ENCODE results near the gene MYOM1.
"Not testable (repeated sequence)": the region's sequence is repeated elsewhere in the genome, so short reads cannot be mapped to it uniquely, and the experiment has no call there.

The MYOM1 gene

GRCh38 chr18:3061581-3062312, 158.0 kb downstream of the MYOM1 start:
- in situ Hi-C loops (cut with MboI; ENCODE audit: low sequenced_read_pairs) = no loop called here

- in situ Hi-C loops (cut with MboI; ENCODE audit: low sequenced_read_pairs) = no loop called here
Observed at GRCh38 chr18:3060667-3061580, 158.8 kb downstream of the MYOM1 start.

DNA sequence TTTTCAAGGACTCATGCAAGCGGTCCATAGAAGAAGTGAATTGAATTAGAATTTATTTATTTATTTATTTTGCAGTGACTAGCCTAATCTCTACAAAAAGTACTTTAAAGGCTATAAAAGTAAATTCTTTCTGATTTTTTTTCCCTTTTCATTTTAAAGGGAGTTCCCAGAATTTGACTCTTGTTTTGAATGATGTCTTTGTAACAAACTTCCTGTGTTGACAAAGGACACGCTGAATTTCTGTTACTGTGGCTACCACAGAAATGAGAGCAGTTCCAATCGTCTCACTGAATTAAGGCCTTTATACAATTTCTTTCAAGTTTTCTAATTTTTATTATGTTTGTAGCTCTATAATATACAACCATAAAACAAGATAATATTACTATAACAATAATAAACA, 160.5 kb downstream of the MYOM1 start:
- in situ Hi-C loops (cut with MboI; ENCODE audit: low sequenced_read_pairs) = no loop called here

DNA sequence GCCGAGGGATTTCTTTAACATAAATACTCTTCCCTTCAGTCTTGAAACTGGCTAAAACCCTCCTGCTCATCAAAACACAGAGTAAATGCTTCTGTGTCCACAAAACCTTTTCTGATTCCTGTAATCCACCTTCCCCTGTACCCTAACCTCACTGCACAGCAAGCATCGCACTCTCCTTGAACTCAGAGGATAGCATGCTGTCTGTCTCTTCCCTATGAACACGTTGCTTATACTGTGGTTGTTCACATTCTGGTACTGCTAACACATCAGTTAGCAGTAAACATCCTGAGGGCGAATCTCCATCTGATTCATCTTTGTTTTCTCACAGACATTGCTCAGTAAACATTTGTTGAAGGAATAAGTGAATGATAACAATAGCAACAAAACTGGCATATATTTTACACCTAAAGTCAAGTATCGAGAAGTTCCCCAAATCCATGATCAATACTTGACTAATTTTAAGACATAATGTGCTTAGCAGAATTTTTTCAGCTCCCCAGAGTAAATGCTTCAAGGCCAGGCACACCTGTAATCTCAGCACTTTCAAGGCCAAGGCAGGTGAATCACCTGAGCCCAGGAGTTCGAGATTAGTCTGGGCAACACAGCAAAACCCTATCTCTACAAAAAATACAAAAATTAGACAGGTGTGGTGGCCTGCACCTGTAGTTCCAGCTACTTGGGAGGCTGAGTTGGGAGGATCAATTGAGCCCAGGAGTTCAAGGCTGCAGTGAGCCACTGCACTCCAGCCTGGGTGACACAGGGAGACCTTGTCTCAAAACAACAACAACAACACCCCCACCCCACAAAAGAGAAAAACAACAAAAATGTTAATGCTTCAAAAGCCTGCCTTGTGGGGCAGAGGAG, 161.2 kb downstream of the MYOM1 start:
- in situ Hi-C loops (cut with MboI; ENCODE audit: low sequenced_read_pairs) = no loop called here

DNA sequence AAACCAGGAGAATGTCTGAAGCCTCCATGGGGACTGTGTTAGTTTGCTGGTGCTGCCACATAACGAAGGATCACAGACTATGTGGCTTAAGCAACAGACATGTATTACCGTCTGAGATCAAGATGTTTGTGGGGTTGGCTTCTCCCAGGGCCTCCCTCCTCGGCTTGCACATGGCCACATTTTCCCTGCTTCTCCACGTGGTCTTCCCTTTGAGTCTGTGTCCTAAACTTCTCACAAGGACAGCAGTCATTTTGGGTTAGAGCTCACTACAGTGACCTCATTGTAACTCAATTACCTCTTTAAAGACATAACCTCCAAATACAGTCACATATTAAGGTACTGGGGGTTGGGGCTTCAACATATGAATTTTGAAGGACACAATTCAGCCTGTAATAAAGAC, 162.2 kb downstream of the MYOM1 start:
- in situ Hi-C loops (cut with MboI; ENCODE audit: low sequenced_read_pairs) = no loop called here

DNA sequence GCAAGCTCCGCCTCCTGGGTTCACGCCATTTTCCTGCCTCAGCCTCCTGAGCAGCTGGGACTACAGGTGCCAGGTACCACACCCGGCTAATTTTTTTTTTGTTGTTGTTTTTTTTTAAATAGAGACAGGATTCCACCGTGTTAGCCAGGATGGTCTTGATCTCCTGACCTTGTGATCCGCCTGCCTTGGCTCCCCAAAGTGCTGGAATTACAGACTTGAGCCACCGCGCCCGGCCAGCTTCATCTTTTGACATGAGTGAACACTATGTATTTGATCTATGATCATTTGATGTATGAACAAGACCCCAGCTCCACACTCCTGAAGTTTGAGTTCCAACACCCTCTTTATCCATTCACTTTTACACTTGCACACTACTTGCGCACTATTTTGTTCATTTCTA, 163.5 kb downstream of the MYOM1 start:
- in situ Hi-C loops (cut with MboI; ENCODE audit: low sequenced_read_pairs) = no loop called here

DNA sequence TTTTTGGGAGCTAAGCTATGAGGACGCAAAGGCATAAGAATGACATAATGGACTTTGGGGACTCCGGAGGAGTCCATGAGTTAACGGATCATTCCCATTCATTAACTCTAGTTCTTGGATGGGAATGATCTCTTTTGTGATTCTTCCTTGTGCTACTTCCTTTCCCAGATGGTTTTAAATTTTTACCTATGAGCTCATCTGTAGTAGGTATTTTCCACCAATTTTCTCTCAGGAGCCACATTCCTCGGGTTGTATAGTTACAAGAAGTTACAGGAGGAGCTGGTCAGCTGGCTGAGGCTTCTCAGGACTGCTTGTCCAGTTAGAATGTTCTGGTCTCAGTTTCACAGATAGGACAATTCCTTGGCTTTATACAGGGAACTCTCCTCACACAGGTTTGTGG, 164.0 kb downstream of the MYOM1 start:
- in situ Hi-C loops (cut with MboI; ENCODE audit: low sequenced_read_pairs) = no loop called here

- in situ Hi-C loops (cut with MboI; ENCODE audit: low sequenced_read_pairs) = no loop called here
Observed at GRCh38 chr18:3055186-3055728, 164.5 kb downstream of the MYOM1 start.

GRCh38 chr18:3054780-3055179, 165.0 kb downstream of the MYOM1 start:
- in situ Hi-C loops (cut with MboI; ENCODE audit: low sequenced_read_pairs) = no loop called here

- in situ Hi-C loops (cut with MboI; ENCODE audit: low sequenced_read_pairs) = no loop called here
Observed at GRCh38 chr18:3054214-3054613, 165.6 kb downstream of the MYOM1 start.

DNA sequence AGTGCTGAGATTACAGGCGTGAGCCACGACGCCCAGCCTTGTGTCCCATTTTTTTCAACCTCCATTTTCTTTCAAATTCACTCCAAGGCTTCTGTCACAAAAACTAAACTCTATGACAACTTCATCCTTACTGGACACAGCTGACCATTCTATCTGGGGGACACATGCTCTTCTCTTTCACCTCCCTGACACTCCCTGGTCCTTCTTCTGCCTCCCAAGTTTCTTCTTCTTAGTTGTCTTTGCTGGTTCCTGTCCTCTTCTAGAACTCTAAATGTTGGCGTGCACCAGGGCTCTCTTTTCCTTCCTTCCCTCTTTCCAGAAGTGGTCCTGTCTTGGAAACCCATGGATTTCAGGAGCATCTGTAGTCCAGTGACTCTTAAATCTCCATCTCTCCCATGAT, 166.7 kb downstream of the MYOM1 start:
- in situ Hi-C loops (cut with MboI; ENCODE audit: low sequenced_read_pairs) = no loop called here

GRCh38 chr18:3052411-3052758, 167.4 kb downstream of the MYOM1 start:
- in situ Hi-C loops (cut with MboI; ENCODE audit: low sequenced_read_pairs) = no loop called here

GRCh38 chr18:3051718-3052410, 167.9 kb downstream of the MYOM1 start:
- in situ Hi-C loops (cut with MboI; ENCODE audit: low sequenced_read_pairs) = no loop called here

- in situ Hi-C loops (cut with MboI; ENCODE audit: low sequenced_read_pairs) = not testable (repeated sequence)
Observed at GRCh38 chr18:3049897-3050454, 169.8 kb downstream of the MYOM1 start.

GRCh38 chr18:3048820-3049349, 170.9 kb downstream of the MYOM1 start:
- in situ Hi-C loops (cut with MboI; ENCODE audit: low sequenced_read_pairs) = no loop called here

DNA sequence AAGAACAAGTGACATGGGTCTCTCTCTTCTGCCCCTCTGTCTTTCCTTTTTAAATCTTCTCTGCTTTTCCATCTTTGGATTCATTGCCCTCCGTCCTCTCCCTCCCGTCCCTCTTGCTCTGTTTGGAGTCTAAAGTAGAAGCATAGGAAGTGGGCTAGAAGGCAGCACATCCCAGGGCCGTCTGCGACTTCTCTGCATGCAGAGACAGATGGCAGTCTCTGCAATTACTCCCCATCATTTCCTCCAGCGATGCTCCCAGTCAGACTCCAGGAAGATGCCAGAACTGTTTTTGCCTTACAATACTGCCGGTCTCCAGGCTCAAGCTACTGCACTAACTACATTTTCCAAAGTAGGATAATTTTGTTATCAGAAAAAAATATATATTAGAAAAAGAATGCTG, 171.6 kb downstream of the MYOM1 start:
- in situ Hi-C loops (cut with MboI; ENCODE audit: low sequenced_read_pairs) = no loop called here

DNA sequence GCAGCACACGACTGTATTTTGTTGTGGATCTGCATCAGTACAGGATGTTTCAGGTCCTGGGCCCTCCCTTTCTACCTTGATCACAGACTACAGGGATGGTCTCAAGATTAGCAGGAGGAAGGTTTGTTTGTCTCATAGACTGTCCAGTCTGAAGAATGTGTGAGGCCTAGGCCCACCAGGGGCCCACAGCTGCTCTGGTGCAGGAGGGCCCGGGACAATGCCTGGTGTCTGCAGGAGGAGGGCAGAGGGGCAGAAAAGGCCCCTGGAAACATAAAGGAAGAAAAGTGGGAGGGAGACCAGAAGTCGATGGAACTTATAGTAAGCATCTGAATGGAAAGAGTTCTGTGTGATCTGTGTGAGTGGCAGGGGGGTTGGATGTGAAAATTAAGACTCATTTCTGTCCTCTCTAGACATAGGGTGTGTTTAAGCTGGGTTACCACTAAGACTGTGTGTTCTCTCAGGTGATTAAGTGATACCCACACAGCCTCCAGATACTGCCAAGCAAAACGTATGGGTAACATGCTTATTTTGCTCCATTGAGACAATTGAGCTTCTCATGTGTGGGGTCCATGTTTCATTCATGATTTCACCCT, 173.5 kb downstream of the MYOM1 start:
- in situ Hi-C loops (cut with MboI; ENCODE audit: low sequenced_read_pairs) = no loop called here

DNA sequence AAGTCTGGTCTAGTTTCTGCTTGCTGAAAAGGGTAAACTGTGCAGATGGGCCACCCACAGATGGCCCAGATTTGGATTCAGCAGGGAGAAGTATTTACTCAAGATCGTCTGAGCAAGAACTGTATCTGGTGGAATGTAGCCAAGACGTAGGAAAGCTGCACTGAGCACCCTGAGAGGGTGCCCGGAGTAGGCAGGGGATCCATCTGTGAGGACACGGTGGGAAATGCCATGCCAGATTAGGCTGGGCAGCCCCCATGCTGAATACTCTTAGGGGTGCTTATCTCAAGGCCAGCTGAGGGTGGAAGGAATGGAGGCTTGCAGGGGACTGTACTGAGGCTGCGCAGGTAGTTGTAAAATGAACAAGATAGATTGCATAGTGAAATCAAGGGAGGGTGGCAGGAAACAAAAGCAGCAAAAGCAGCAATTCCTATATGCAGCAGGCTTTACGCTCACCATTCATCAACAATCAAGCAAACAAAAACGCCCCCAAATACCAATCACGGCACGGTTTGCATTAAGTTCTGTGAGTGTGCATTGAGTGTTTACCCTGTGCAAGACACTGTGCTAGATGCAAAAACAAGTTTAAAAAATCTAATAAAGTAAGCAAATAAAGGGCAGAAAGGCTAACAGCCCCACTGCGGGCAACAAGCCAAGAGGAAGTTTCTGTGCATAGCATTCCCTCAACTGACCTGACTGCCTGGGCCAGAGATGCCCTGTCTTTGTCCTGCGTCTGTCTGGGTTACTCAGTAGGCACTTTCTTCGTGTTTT, 174.7 kb downstream of the MYOM1 start:
- in situ Hi-C loops (cut with MboI; ENCODE audit: low sequenced_read_pairs) = no loop called here

GRCh38 chr18:3042379-3042778, 177.4 kb downstream of the MYOM1 start:
- in situ Hi-C loops (cut with MboI; ENCODE audit: low sequenced_read_pairs) = no loop called here
